GM12892 (cell line): ENCODE results near the gene ARHGAP40.

ENCODE experiments used
- POLR2A ChIP-seq: IDR thresholded peaks from 2 replicates; pipeline ENCODE4 v1.6.1; 2011; ENCODE audit warnings: low read depth, low read length, control low read depth
- TAF1 ChIP-seq: IDR thresholded peaks from 2 replicates; pipeline ENCODE4 v1.6.1; 2011; ENCODE audit warnings: low read depth, mild to moderate bottlenecking, control low read depth, low read length, borderline replicate concordance

DNA sequence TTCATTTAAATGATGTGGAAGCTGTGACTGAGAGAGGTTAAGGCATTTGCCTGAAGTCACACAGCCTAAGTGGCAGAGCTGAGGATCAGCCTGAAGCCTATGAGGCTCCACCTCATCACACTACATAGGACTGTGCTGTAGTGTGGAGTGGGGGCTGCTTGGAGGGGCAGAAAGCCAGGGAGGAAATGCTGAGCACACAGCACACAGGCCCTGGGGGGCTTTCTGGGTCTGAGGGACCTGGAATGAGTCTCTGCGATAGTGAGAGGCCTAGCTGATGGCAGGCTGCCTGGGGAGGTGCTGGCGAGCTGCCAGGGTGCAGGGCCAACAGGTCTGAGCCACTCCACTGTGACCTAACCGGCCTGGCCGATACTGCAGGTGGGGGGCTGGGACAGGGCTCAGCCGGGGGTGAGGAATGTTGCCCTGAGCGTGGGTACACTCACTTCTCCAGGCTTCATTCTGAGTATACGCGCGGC, 2.2 kb upstream of the ARHGAP40 start:
- no peak for TF ChIP-seq POLR2A
- no peak for TF ChIP-seq TAF1
